Endothelial cell of umbilical vein (primary cell): ENCODE data around the gene GRIN3B. TPM values are rescaled to one million over a fixed set of nuclear protein-coding genes. Genes with fewer than 3 reads are reported as not detected.

Source experiments
- BruUV-seq: library from RNA; stranded (reverse); fragments of 400-500 nt; replicated peaks from 2 replicates; lab custom pipeline; 2021; lab: Mats Ljungman, UMichigan
- CTCF ChIA-PET: fragments of 300-600, 350-600 bp; sonication (Branson Sonifier 250); formaldehyde crosslinking; loops from one replicate; lab custom pipeline; 2021; ENCODE audit warnings: antibody characterized with exemption, inconsistent platforms; lab: Charles Lee
- POLR2A ChIA-PET: fragments of 300-600, 350-600 bp; sonication (Branson Sonifier 250); formaldehyde crosslinking; loops from one replicate; lab custom pipeline; 2021; ENCODE audit warnings: antibody characterized with exemption, inconsistent platforms; lab: Charles Lee
- DNase-seq: peaks from one replicate; pipeline ENCODE4 v3.0.0-alpha.2; 2011; ENCODE audit warnings: low read depth, low spot score
- FAIRE-seq: peaks from 2 replicates; lab custom pipeline; 2011; peaks lifted over from hg19 to GRCh38; lab: Jason Lieb, UNC
- H2AFZ ChIP-seq: 2 replicates; pipeline ENCODE4 v1.6.0; 2012; ENCODE audit warnings: low read depth, low read length, control low read depth, inconsistent platforms
- H3K27ac ChIP-seq: 2 replicates; pipeline ENCODE4 v1.5.1; 2011; ENCODE audit warnings: low read depth, mild to moderate bottlenecking, control low read depth, low read length, moderate library complexity; ENCODE audit not compliant: insufficient read depth
- H3K27me3 ChIP-seq, 2 experiments: 2 replicates each; pipeline versions ENCODE4 v1.6.0 to v1.6.1; 2011; ENCODE audit warnings: low read length in 2 of 2, mixed read lengths in 1 of 2; ENCODE audit not compliant: control insufficient read depth in 2 of 2, insufficient read depth in 2 of 2
- H3K36me3 ChIP-seq, 2 experiments: 2 replicates in 1 of 2; 3 replicates in 1 of 2; pipeline ENCODE4 v1.5.1; 2011; ENCODE audit warnings: low read length in 2 of 2, mild to moderate bottlenecking in 1 of 2, moderate library complexity in 1 of 2; ENCODE audit not compliant: control insufficient read depth in 2 of 2, insufficient read depth in 2 of 2; ENCODE audit errors: extremely low read depth in 1 of 2
- H3K4me1 ChIP-seq: 3 replicates; pipeline ENCODE4 v1.5.1; 2011; ENCODE audit warnings: mild to moderate bottlenecking, low read length; ENCODE audit not compliant: control insufficient read depth, insufficient read depth; ENCODE audit errors: extremely low read depth
- H3K4me2 ChIP-seq: 2 replicates; pipeline ENCODE4 v1.6.1; 2011; ENCODE audit warnings: low read length, control low read depth, mixed read lengths; ENCODE audit not compliant: insufficient read depth
- H3K4me3 ChIP-seq, 3 experiments: fragments of 200-600 bp in 1 of 3; sonication (generic), shearing (Covaris generic) in 1 of 3; replicated peaks in 1 of 3; 2 replicates each; pipeline ENCODE4 v1.5.1; 2011 to 2016; ENCODE audit warnings: control low read depth in 3 of 3, low read length in 3 of 3, mild to moderate bottlenecking in 2 of 3, inconsistent platforms in 1 of 3, low read depth in 1 of 3, moderate library complexity in 1 of 3; ENCODE audit not compliant: insufficient read depth in 1 of 3
- H3K79me2 ChIP-seq: 2 replicates; pipeline ENCODE4 v1.6.0; 2012; ENCODE audit warnings: low read length, inconsistent platforms; ENCODE audit not compliant: control insufficient read depth, insufficient read depth
- H3K9ac ChIP-seq: replicated peaks from 2 replicates; pipeline ENCODE3; 2011; ENCODE audit warnings: low read length, control low read depth; ENCODE audit not compliant: insufficient read depth; ENCODE audit errors: extremely low read depth
- H3K9me1 ChIP-seq: replicated peaks from 3 replicates; pipeline ENCODE4 v1.6.0; 2011; ENCODE audit warnings: mild to moderate bottlenecking, low read length; ENCODE audit not compliant: control insufficient read depth, insufficient read depth; ENCODE audit errors: extremely low read depth
- H3K9me3 ChIP-seq: replicated peaks from 2 replicates; pipeline ENCODE4 v1.5.1; 2012; ENCODE audit warnings: low read length, inconsistent platforms; ENCODE audit not compliant: control insufficient read depth, insufficient read depth
- H4K20me1 ChIP-seq: replicated peaks from 2 replicates; pipeline ENCODE3; 2011; ENCODE audit warnings: mild to moderate bottlenecking, low read length; ENCODE audit not compliant: control insufficient read depth, insufficient read depth; ENCODE audit errors: extremely low read depth
- EZH2 ChIP-seq: IDR thresholded peaks from 2 replicates; pipeline ENCODE4 v1.6.1; 2012; ENCODE audit warnings: borderline replicate concordance, low read depth, mild to moderate bottlenecking, moderate library complexity, low read length, inconsistent platforms; ENCODE audit not compliant: severe bottlenecking
- FOS ChIP-seq: IDR thresholded peaks from 2 replicates; pipeline ENCODE4 v1.6.1; 2011; ENCODE audit warnings: mild to moderate bottlenecking, low read length, moderate library complexity, borderline replicate concordance; ENCODE audit not compliant: insufficient read depth
- GATA2 ChIP-seq: IDR thresholded peaks from 2 replicates; pipeline ENCODE4 v1.7.0; 2011; ENCODE audit warnings: low read depth, mild to moderate bottlenecking, moderate library complexity, mixed read lengths, low read length; ENCODE audit not compliant: insufficient read length, insufficient read depth
- JUN ChIP-seq: IDR thresholded peaks from 2 replicates; pipeline ENCODE4 v1.6.1; 2011; ENCODE audit warnings: borderline replicate concordance, low read depth; ENCODE audit not compliant: insufficient read length, insufficient read depth
- MYC ChIP-seq: IDR thresholded peaks from one replicate; pipeline ENCODE4 v1.6.1; 2011; ENCODE audit warnings: mild to moderate bottlenecking, low read depth, low read length
- POLR2A ChIP-seq: IDR thresholded peaks from 2 replicates; pipeline ENCODE4 v1.6.1; 2012; ENCODE audit warnings: low read depth, mild to moderate bottlenecking, control low read depth, low read length
- POLR2AphosphoS5 ChIP-seq: IDR thresholded peaks from 2 replicates; pipeline ENCODE4 v1.6.1; 2012; ENCODE audit warnings: low read depth, mild to moderate bottlenecking, control low read depth, low read length, moderate library complexity; ENCODE audit not compliant: insufficient read depth
- dilution Hi-C: fragments of 300-500 bp; cut with MboI; formaldehyde crosslinking; loops from one replicate; pipeline ENCODE4 v1.15.0; 2019; ENCODE audit warnings: low sequenced_read_pairs; ENCODE audit not compliant: extremely low pct_ligation_motif_present
- intact Hi-C: fragments of 100-400 bp; cut with micrococcal nuclease; formaldehyde crosslinking; loops from one replicate; pipeline ENCODE4 v1.10.0; 2022
- polyA plus RNA-seq, 4 experiments: library from polyadenylated mRNA; depleted of rRNA in 3 of 4; stranded (reverse) in 3 of 4; unstranded in 1 of 4; fragments of >200 nt; gene quantifications; 2 replicates each; pipeline versions ENCODE4 v1.2.1 to v1.2.3, GENCODE V29; 2011 to 2012; ENCODE audit warnings: missing spikeins in 1 of 4
- total RNA-seq: library from RNA; stranded (reverse); gene quantifications from 2 replicates; pipeline ENCODE4 v1.2.3, GENCODE V29; 2021
- TF ChIP-seq, protein P1 (sequence below): IDR thresholded peaks from 2 replicates; pipeline ENCODE4 v1.6.1; 2011; ENCODE audit not compliant: insufficient read depth, insufficient read length
- TF ChIP-seq, protein P2 (sequence below), 2 donors: IDR thresholded peaks; 1 replicate in 1 of 2; 2 replicates in 1 of 2; pipeline ENCODE4 v1.5.1; 2011; ENCODE audit warnings: low read length in 2 of 2, mild to moderate bottlenecking in 2 of 2, moderate library complexity in 2 of 2, control low read depth in 1 of 2, inconsistent platforms in 1 of 2, low read depth in 1 of 2; ENCODE audit not compliant: insufficient read depth in 1 of 2; ENCODE audit errors: extremely low read depth in 1 of 2

Gene GRIN3B
- total and polyA plus RNA-seq, 2 donors (not counting 3 experiments of a cell fraction or from before 2014, with no cell fraction given) = 0.43 to 0.82 TPM

DNA sequence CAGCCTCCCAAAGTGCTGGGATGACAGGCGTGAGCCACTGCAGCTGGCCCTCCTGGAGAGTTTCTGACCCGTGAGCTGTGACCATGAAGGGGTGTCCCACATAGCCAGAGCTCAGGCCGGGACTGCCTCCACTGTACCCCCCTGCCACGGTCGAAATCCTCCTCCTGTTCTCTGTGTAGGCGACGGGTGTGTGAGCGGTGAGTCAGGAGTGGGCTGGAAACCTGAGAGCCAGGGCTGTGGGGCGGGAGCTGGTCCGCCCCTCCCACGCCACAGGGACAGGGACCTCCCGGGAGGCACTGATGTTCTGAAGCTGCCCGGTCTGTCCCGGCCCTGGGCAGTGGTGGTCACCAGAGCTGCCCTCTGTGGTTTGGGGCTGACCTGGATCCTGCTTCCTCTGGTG, 12.1 kb upstream of the GRIN3B start:
- H3K4me1 ChIP-seq = peaks cover 9% of the 10 kb centered on the region
- intact Hi-C loops = no loop called here
- H3K36me3 ChIP-seq = peaks cover 0 to 12% of the 10 kb centered on the region in 2 experiments
- ChIA-PET CTCF (interaction anchor here (1.4 kb wide), 1 partner anchor 124 kb away, joined by 3 read pairs; no protein-coding TSS in a partner anchor), POLR2A (no interaction called here)
- peaks cover 9% of the 10 kb centered on the region for H3K79me2 ChIP-seq
- no peaks in the 10 kb centered on the region for H3K9me3 ChIP-seq
- no TSS peak for BruUV-seq
- no peak overlapping the region for H3K4me2 ChIP-seq
- no peak for FAIRE-seq
- no peaks in the 10 kb centered on the region for H3K27me3 ChIP-seq
- TF ChIP-seq, protein P1, sequence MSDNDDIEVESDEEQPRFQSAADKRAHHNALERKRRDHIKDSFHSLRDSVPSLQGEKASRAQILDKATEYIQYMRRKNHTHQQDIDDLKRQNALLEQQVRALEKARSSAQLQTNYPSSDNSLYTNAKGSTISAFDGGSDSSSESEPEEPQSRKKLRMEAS = no peak
- TF ChIP-seq MYC = no peak
- no peak for TF ChIP-seq POLR2A
- no peak for TF ChIP-seq FOS
- no peak for TF ChIP-seq GATA2
- TF ChIP-seq JUN = no peak
- TF ChIP-seq, protein P2, sequence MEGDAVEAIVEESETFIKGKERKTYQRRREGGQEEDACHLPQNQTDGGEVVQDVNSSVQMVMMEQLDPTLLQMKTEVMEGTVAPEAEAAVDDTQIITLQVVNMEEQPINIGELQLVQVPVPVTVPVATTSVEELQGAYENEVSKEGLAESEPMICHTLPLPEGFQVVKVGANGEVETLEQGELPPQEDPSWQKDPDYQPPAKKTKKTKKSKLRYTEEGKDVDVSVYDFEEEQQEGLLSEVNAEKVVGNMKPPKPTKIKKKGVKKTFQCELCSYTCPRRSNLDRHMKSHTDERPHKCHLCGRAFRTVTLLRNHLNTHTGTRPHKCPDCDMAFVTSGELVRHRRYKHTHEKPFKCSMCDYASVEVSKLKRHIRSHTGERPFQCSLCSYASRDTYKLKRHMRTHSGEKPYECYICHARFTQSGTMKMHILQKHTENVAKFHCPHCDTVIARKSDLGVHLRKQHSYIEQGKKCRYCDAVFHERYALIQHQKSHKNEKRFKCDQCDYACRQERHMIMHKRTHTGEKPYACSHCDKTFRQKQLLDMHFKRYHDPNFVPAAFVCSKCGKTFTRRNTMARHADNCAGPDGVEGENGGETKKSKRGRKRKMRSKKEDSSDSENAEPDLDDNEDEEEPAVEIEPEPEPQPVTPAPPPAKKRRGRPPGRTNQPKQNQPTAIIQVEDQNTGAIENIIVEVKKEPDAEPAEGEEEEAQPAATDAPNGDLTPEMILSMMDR (IDR thresholded peaks at IDR 0.05; ENCODE audit: extremely low read depth in 1 of 2, insufficient read depth in 1 of 2, low read depth in 1 of 2, low read length in 2 of 2) = no peak
- TF ChIP-seq POLR2AphosphoS5 = no peak
- no peak for TF ChIP-seq EZH2
- dilution Hi-C loops = no loop called here
- no peaks in the 10 kb centered on the region for H3K9me1 ChIP-seq
- no peak overlapping the region for H3K9ac ChIP-seq
- no peaks in the 10 kb centered on the region for H4K20me1 ChIP-seq
- no peak overlapping the region for H3K4me3 ChIP-seq
- no peak for DNase-seq
- H2AFZ ChIP-seq = no peak overlapping the region
- no peak overlapping the region for H3K27ac ChIP-seq
